ENCODE results near the gene ELAVL2.

ELAVL2 gene

DNA sequence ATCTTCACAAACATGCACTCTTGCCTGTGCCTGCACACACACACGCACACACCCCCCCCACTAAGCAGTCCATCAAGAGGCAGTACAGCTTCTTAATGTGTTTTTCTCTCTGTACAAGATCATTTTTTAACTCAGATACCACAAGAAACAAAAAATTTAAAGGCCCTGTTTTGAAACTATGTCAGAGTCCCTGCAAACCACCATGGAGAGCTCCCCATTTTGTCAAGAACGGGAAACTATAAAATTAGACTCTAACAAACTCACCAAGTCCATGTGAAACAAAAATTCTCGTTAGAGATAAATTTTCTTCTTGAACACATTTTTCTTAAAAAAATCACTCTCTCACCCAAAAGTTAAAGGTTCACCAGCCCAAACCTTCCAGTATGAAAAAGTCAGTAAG lies 86.3 kb downstream of the ELAVL2 start:
- Histone ChIP-seq H3K79me1 (ENCODE audit: low read length) (no peaks in the 10 kb centered on the region), H4K8ac (ENCODE audit: low read depth, low read length) (no peak overlapping the region), H2BK5ac (ENCODE audit: low read depth, low read length, poor library complexity) (no peak overlapping the region), H3K4me2 (ENCODE audit: low read length) (no peak overlapping the region), H3K23ac (ENCODE audit: low read length) (no peak overlapping the region), H3K79me2 (ENCODE audit: control insufficient read depth, insufficient read depth, low read length, poor library complexity) (no peaks in the 10 kb centered on the region), H3K18ac (ENCODE audit: low read length) (no peak overlapping the region), H2BK12ac (ENCODE audit: low read length) (no peak overlapping the region), H3K27me3 (ENCODE audit: insufficient read depth, low read length) (no peaks in the 10 kb centered on the region), H4K91ac (ENCODE audit: low read depth, low read length) (no peak overlapping the region), H2AFZ (ENCODE audit: insufficient read depth, low read length, poor library complexity) (no peak overlapping the region), H3K9me3 (ENCODE audit: insufficient read depth, low read depth, low read length) (no peaks in the 10 kb centered on the region), H4K12ac (ENCODE audit: low read depth, low read length) (no peak overlapping the region), H3K4me1 (ENCODE audit: control insufficient read depth in 1 of 2, insufficient read depth in 2 of 2, low read length in 2 of 2) (peaks cover 0 to 2% of the 10 kb centered on the region in 2 experiments), H3K4me3 (ENCODE audit: low read depth, low read length) (no peak overlapping the region), H3K9ac (ENCODE audit: low read length) (no peak overlapping the region), H2AK5ac (ENCODE audit: low read length) (no peak overlapping the region), H3K36me3 (ENCODE audit: control insufficient read depth in 1 of 2, insufficient read depth in 2 of 2, low read length in 2 of 2) (no peaks in the 10 kb centered on the region), H3K27ac (ENCODE audit: low read depth, low read length) (no peak overlapping the region), H3K4ac (ENCODE audit: low read depth, low read length) (no peak overlapping the region), H3K14ac (ENCODE audit: low read length) (no peak overlapping the region), H2BK120ac (ENCODE audit: insufficient read depth, low read length, poor library complexity) (no peak overlapping the region)
- DNase-seq: no peak
- whole genome bisulfite sequencing (ENCODE audit: extremely low coverage, insufficient coverage, insufficient read length): no CpG with 5 or more reads among the region's 3 CpGs

DNA sequence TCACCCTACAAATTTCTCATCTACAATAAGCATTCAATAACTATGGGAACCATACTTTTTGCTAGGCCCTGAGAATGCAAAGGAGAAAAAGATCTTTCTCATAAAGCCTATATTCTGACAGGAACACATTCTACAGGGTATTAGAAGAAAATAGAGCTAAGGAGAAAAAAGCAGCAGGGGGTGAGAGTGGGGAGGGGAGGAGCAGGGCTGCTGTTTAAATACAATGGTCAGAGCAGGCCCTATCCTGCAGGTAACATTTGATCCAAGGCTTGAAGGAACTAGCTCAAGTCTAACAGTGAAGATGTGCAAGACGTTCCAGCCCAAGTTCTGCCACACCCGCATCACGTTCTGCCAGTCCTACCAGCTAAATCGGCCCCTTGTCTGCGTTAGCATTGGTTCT lies 89.7 kb downstream of the ELAVL2 start:
- H3K4me2 ChIP-seq (ENCODE audit: low read length): no peak overlapping the region
- H3K4me3 ChIP-seq (ENCODE audit: low read depth, low read length): no peak overlapping the region
- H4K91ac ChIP-seq (ENCODE audit: low read depth, low read length): no peak overlapping the region
- no peak overlapping the region for H2AFZ ChIP-seq (ENCODE audit: insufficient read depth, low read length, poor library complexity)
- H3K4me1 ChIP-seq (ENCODE audit: control insufficient read depth in 1 of 2, insufficient read depth in 2 of 2, low read length in 2 of 2): peaks cover 0 to 2% of the 10 kb centered on the region in 2 experiments
- no peak overlapping the region for H3K14ac ChIP-seq (ENCODE audit: low read length)
- no peaks in the 10 kb centered on the region for H3K9me3 ChIP-seq (ENCODE audit: insufficient read depth, low read depth, low read length)
- no peak overlapping the region for H4K12ac ChIP-seq (ENCODE audit: low read depth, low read length)
- H2AK5ac ChIP-seq (ENCODE audit: low read length): no peak overlapping the region
- H3K36me3 ChIP-seq (ENCODE audit: control insufficient read depth in 1 of 2, insufficient read depth in 2 of 2, low read length in 2 of 2): no peaks in the 10 kb centered on the region
- no peak overlapping the region for H4K8ac ChIP-seq (ENCODE audit: low read depth, low read length)
- H3K79me2 ChIP-seq (ENCODE audit: control insufficient read depth, insufficient read depth, low read length, poor library complexity): no peaks in the 10 kb centered on the region
- H2BK5ac ChIP-seq (ENCODE audit: low read depth, low read length, poor library complexity): no peak overlapping the region
- no peak overlapping the region for H2BK12ac ChIP-seq (ENCODE audit: low read length)
- DNase-seq: no peak
- no peak overlapping the region for H3K4ac ChIP-seq (ENCODE audit: low read depth, low read length)
- H3K27ac ChIP-seq (ENCODE audit: low read depth, low read length): no peak overlapping the region
- no peak overlapping the region for H3K18ac ChIP-seq (ENCODE audit: low read length)
- no peak overlapping the region for H3K9ac ChIP-seq (ENCODE audit: low read length)
- no peaks in the 10 kb centered on the region for H3K27me3 ChIP-seq (ENCODE audit: insufficient read depth, low read length)
- no peaks in the 10 kb centered on the region for H3K79me1 ChIP-seq (ENCODE audit: low read length)
- H3K23ac ChIP-seq (ENCODE audit: low read length): no peak overlapping the region
- no peak overlapping the region for H2BK120ac ChIP-seq (ENCODE audit: insufficient read depth, low read length, poor library complexity)
- no CpG with 5 or more reads among the region's 5 CpGs for WGBS (ENCODE audit: extremely low coverage, insufficient coverage, insufficient read length)

GRCh38 chr9:23733495-23734078 lies 92.5 kb downstream of the ELAVL2 start:
- Histone ChIP-seq H4K12ac (ENCODE audit: low read depth, low read length) (no peak overlapping the region), H3K9ac (ENCODE audit: low read length) (no peak overlapping the region), H3K79me2 (ENCODE audit: control insufficient read depth, insufficient read depth, low read length, poor library complexity) (no peaks in the 10 kb centered on the region), H3K27me3 (ENCODE audit: insufficient read depth, low read length) (no peaks in the 10 kb centered on the region), H2AFZ (ENCODE audit: insufficient read depth, low read length, poor library complexity) (no peak overlapping the region), H3K18ac (ENCODE audit: low read length) (no peak overlapping the region), H3K9me3 (ENCODE audit: insufficient read depth, low read depth, low read length) (no peaks in the 10 kb centered on the region), H3K23ac (ENCODE audit: low read length) (no peak overlapping the region), H3K4me2 (ENCODE audit: low read length) (no peak overlapping the region), H3K4ac (ENCODE audit: low read depth, low read length) (no peak overlapping the region), H2BK12ac (ENCODE audit: low read length) (no peak overlapping the region), H3K27ac (ENCODE audit: low read depth, low read length) (no peak overlapping the region), H4K8ac (ENCODE audit: low read depth, low read length) (no peak overlapping the region), H3K79me1 (ENCODE audit: low read length) (no peaks in the 10 kb centered on the region), H3K14ac (ENCODE audit: low read length) (no peak overlapping the region), H3K4me3 (ENCODE audit: low read depth, low read length) (no peak overlapping the region), H3K36me3 (ENCODE audit: control insufficient read depth in 1 of 2, insufficient read depth in 2 of 2, low read length in 2 of 2) (no peaks in the 10 kb centered on the region), H2AK5ac (ENCODE audit: low read length) (no peak overlapping the region), H2BK5ac (ENCODE audit: low read depth, low read length, poor library complexity) (no peak overlapping the region), H4K91ac (ENCODE audit: low read depth, low read length) (no peak overlapping the region), H2BK120ac (ENCODE audit: insufficient read depth, low read length, poor library complexity) (no peak overlapping the region), H3K4me1 (ENCODE audit: control insufficient read depth in 1 of 2, insufficient read depth in 2 of 2, low read length in 2 of 2) (no peaks in the 10 kb centered on the region)
- WGBS (ENCODE audit: extremely low coverage, insufficient coverage, insufficient read length): no CpG with 5 or more reads among the region's 2 CpGs
- no peak for DNase-seq

DNA sequence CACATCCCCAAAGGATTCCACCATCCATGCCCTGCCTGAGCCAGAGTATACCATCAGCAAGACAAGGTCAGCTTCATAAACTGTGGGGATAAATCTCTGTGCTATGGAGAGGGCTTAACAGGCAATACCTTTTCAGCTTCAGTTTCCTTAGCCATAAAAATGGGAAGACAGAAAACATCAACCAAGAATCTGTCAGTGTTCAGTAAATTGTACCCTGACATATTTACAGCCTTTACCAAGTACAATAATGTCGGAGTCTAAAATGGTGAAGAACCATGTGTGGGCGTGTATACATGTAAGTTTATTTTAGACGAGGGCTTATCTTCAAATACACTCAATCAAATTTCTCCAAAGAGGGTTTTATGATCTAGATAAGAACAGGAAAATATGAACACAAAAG lies 94.7 kb downstream of the ELAVL2 start:
- Histone ChIP-seq H2BK5ac (ENCODE audit: low read depth, low read length, poor library complexity) (no peak overlapping the region), H3K4me3 (ENCODE audit: low read depth, low read length) (no peak overlapping the region), H3K4ac (ENCODE audit: low read depth, low read length) (no peak overlapping the region), H3K4me1 (ENCODE audit: control insufficient read depth in 1 of 2, insufficient read depth in 2 of 2, low read length in 2 of 2) (no peaks in the 10 kb centered on the region), H4K12ac (ENCODE audit: low read depth, low read length) (no peak overlapping the region), H4K91ac (ENCODE audit: low read depth, low read length) (no peak overlapping the region), H3K14ac (ENCODE audit: low read length) (no peak overlapping the region), H3K27ac (ENCODE audit: low read depth, low read length) (no peak overlapping the region), H3K79me1 (ENCODE audit: low read length) (no peaks in the 10 kb centered on the region), H2AK5ac (ENCODE audit: low read length) (no peak overlapping the region), H3K36me3 (ENCODE audit: control insufficient read depth in 1 of 2, insufficient read depth in 2 of 2, low read length in 2 of 2) (no peaks in the 10 kb centered on the region), H3K9me3 (ENCODE audit: insufficient read depth, low read depth, low read length) (no peaks in the 10 kb centered on the region), H3K79me2 (ENCODE audit: control insufficient read depth, insufficient read depth, low read length, poor library complexity) (no peaks in the 10 kb centered on the region), H3K18ac (ENCODE audit: low read length) (no peak overlapping the region), H3K27me3 (ENCODE audit: insufficient read depth, low read length) (no peaks in the 10 kb centered on the region), H3K4me2 (ENCODE audit: low read length) (no peak overlapping the region), H4K8ac (ENCODE audit: low read depth, low read length) (no peak overlapping the region), H2BK12ac (ENCODE audit: low read length) (no peak overlapping the region), H2AFZ (ENCODE audit: insufficient read depth, low read length, poor library complexity) (no peak overlapping the region), H2BK120ac (ENCODE audit: insufficient read depth, low read length, poor library complexity) (no peak overlapping the region), H3K23ac (ENCODE audit: low read length) (no peak overlapping the region), H3K9ac (ENCODE audit: low read length) (no peak overlapping the region)
- WGBS (ENCODE audit: extremely low coverage, insufficient coverage, insufficient read length): no CpG with 5 or more reads among the region's 3 CpGs
- no peak for DNase-seq
